ENCODE data around the gene GFER. TPM values are rescaled to one million over a fixed set of nuclear protein-coding genes. Genes with fewer than 3 reads are reported as not detected.

GFER gene
- total and polyA plus RNA-seq, 10 of the 15 experiments (the other 5 are each of a cell fraction or from before 2014, with no cell fraction given): 2.4 to 57.7 (median 31.3) TPM

DNA sequence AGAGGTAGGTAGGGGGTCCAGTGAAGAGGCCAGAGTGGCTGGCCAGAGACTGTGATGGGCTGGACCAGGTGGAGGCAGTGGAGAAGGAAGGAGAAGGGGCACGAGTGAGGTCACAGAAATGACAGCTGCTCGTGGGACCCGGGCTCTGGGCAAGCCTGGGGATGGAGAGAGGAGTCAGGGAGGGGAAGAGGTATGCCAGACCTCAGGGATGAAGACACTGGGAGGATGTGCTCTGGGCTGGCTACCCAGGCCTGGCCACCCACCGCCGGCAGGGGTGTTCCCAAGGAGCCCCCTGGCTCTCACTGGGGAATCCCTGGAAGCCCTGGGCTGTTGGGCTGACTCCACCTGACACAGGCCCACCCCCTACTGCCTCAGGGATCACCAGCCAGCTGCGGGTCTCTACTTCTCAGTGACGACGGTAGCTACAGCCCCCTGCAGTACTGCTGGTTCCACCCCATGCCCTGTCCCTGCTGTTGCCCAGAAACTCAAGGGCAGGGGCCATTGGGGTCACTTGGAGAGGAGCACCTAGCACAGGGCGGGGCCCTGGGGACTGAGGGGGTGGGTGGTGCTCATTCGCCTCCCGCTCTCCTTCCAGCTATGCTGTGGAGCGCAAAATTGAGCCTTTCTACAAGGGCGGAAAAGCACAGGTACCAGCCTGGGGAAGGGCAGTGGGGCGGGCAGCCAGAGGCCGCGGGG is 10.4 kb upstream of the GFER start:
- SMC1A ChIA-PET (ENCODE audit: uncharacterized antibody, unreplicated experiment): no interaction called here
- no peak for FAIRE-seq

More for the DNA sequence above, 10.4 kb upstream of the GFER start:
- RAD21 ChIA-PET (ENCODE audit: unreplicated experiment): no interaction called here
- intact Hi-C loops (cut with micrococcal nuclease; ENCODE audit: unreplicated experiment): no loop called here
- 86% methylated on average over 13 of the region's 16 CpGs for WGBS (ENCODE audit: insufficient coverage, insufficient replicate concordance, low lambda C conversion rate, missing lambda C conversion rate)
- TF ChIP-seq, protein P1, sequence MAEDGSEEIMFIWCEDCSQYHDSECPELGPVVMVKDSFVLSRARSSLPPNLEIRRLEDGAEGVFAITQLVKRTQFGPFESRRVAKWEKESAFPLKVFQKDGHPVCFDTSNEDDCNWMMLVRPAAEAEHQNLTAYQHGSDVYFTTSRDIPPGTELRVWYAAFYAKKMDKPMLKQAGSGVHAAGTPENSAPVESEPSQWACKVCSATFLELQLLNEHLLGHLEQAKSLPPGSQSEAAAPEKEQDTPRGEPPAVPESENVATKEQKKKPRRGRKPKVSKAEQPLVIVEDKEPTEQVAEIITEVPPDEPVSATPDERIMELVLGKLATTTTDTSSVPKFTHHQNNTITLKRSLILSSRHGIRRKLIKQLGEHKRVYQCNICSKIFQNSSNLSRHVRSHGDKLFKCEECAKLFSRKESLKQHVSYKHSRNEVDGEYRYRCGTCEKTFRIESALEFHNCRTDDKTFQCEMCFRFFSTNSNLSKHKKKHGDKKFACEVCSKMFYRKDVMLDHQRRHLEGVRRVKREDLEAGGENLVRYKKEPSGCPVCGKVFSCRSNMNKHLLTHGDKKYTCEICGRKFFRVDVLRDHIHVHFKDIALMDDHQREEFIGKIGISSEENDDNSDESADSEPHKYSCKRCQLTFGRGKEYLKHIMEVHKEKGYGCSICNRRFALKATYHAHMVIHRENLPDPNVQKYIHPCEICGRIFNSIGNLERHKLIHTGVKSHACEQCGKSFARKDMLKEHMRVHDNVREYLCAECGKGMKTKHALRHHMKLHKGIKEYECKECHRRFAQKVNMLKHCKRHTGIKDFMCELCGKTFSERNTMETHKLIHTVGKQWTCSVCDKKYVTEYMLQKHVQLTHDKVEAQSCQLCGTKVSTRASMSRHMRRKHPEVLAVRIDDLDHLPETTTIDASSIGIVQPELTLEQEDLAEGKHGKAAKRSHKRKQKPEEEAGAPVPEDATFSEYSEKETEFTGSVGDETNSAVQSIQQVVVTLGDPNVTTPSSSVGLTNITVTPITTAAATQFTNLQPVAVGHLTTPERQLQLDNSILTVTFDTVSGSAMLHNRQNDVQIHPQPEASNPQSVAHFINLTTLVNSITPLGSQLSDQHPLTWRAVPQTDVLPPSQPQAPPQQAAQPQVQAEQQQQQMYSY (CRISPR knock-in tag; IDR thresholded peaks at IDR 0.05): no peak
- TF ChIP-seq ZZZ3 (IDR thresholded peaks at IDR 0.05; ENCODE audit: control insufficient read depth, insufficient read length, low read depth) (no peak), POLR2A (IDR thresholded peaks at IDR 0.05; ENCODE audit: low read depth, low read length) (peak; percentile 9; the same call in 1 of the 2 replicates)
- H3K36me3 ChIP-seq (ENCODE audit: control insufficient read depth in 2 of 2, insufficient read depth in 2 of 2, low read length in 1 of 2): peaks cover 0 to 34% of the 10 kb centered on the region in 2 experiments; a peak in 3 of 4 replicates
- H3K27me3 ChIP-seq (replicated peaks in 1 of 2; ENCODE audit: control insufficient read depth in 2 of 2, insufficient read depth in 2 of 2, low read length in 1 of 2): no peaks in the 10 kb centered on the region
- in situ Hi-C loops (cut with MboI): no loop called here
- H3K9ac ChIP-seq (ENCODE audit: control insufficient read depth, insufficient read depth, low read length): no peak overlapping the region; the same call in 1 of the 2 replicates
- H3K9me3 ChIP-seq (replicated peaks; ENCODE audit: control insufficient read depth, insufficient read depth, low read length): no peaks in the 10 kb centered on the region
- CTCF ChIA-PET: interaction anchor here (0.5 kb wide), 1 partner anchor 363 kb away, joined by 3 read pairs; no protein-coding TSS in a partner anchor
- no peak for DNase-seq (ENCODE audit: low read depth, low spot score)
- no peaks in the 10 kb centered on the region for H4K20me1 ChIP-seq (ENCODE audit: control insufficient read depth, insufficient read depth)
- H3K4me3 ChIP-seq: peak overlapping the region; percentile 93; the same call in 1 of the 2 replicates
- no peak overlapping the region for H3K27ac ChIP-seq (ENCODE audit: control insufficient read depth, insufficient read depth)
- POLR2A ChIA-PET: interaction anchor here (1.1 to 1.9 kb wide), 2 partner anchors 8 to 13 kb away, joined by 3 to 8 read pairs; partner anchors contain the start of gene RPS2
- H3K4me2 ChIP-seq (ENCODE audit: control insufficient read depth, insufficient read depth): peak overlapping the region; percentile 7; the same call in 1 of the 2 replicates
- H3K4me1 ChIP-seq (ENCODE audit: control insufficient read depth, insufficient read depth, low read length): peaks cover 12% of the 10 kb centered on the region
- peaks cover 24% of the 10 kb centered on the region for H3K79me2 ChIP-seq (ENCODE audit: control insufficient read depth, insufficient read depth, low read length)
- ATAC-seq: no peak
- BruUV-seq (replicated peaks): no TSS peak
- no peak overlapping the region for H2AFZ ChIP-seq (ENCODE audit: control insufficient read depth, low read depth, low read length)
